NCI-H446 (cell line): Measurements from ENCODE around the gene UQCRC2.
"Not testable (repeated sequence)": the region's sequence is repeated elsewhere in the genome, so short reads cannot be mapped to it uniquely, and the experiment has no call there.

Experiments
- DNase-seq, 2 experiments: peaks; one replicate each; lab custom pipeline; 2025; lab: John Stamatoyannopoulos, UW

UQCRC2 gene

GRCh38 chr16:22010902-22011301, 57.7 kb downstream of the UQCRC2 start:
- no peak for DNase-seq

DNA sequence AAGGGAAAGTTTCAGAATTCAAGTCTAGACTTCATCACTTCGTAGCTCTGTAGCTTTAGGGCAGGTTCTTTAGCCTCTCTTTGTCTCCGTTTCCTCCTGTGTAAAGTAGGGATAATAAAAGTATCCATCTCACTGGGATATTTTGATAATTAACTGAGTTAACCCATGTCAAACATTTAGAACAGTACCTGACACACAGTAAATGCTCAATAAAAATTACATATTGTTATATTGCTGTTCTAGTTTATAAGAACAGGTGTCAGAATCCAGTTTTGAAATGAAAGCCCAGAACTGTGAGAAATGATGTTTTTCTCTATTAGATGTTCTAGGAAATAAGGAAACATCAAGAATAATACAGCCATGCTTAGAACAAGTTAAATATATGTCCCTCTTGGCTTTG, 59.1 kb downstream of the UQCRC2 start:
- DNase-seq, result no peak

GRCh38 chr16:22013486-22013885, 60.3 kb downstream of the UQCRC2 start:
- DNase-seq, result no peak

DNA sequence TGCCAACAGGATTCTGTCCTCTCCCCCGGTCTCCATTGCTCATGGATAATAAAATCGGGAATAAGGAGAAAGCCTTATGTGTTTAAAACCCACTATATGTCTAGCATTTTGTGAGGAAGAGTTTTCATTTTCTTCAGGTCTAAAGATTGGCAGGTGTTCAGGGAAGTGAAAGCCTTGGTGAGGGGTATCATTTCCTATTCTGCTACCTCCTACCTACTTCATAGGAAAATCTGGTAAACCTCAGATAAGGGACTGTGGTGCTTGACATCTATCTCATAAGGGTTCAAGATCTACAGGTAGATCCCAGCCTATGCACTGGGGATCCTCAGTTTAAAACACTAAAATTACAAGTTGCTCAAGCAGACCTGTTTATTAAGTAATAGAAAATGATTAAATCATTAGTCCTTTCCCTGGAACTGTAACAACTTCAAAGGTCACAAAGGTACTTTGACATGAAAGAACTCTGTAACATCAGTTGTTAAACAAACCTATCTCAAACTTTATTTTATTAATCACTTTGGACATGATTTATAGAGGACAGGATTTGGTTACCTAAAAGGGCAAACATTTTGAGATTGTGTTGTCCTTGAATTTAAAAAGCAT, 61.2 kb downstream of the UQCRC2 start:
- DNase-seq, result no peak

DNA sequence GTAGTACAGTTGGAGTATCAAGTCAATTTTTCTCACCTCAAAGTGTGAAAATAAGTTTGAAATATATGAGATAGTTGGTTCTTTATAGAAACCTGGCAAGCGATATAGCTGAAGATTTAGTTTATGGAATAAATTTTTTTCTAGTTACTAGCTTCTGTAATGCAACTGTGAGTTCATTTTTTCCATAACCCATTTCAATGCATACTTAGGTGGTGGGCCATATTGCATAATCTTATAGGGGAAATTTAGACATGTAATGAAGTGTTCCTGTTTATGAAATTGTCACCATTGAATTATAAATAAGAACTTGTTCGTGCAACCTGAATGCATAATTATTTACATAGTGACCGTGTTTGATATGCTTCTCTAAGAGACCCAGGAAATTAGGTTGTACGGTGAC, 63.8 kb downstream of the UQCRC2 start:
- DNase-seq, result no peak

DNA sequence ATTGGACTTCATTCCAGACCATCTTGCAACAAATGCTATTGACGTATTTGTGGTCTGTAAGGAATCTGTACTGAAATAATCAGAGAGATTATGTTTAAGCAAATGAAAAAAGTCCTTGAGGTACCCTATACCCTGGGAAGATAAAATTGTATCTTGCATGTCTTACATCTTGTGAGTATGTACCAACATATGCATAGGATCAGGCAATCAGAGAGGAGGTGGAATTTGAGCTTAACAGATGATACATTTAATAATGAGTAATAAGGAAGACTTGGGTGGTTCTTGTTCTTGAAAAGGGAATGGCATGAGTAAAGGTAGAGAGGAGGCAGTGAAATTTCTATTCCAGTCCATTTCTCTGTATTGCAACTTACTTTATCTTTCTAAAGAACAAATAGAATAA, 65.4 kb downstream of the UQCRC2 start:
- DNase-seq, result no peak

GRCh38 chr16:22022151-22022550, 69.0 kb downstream of the UQCRC2 start:
- DNase-seq, result no peak

DNA sequence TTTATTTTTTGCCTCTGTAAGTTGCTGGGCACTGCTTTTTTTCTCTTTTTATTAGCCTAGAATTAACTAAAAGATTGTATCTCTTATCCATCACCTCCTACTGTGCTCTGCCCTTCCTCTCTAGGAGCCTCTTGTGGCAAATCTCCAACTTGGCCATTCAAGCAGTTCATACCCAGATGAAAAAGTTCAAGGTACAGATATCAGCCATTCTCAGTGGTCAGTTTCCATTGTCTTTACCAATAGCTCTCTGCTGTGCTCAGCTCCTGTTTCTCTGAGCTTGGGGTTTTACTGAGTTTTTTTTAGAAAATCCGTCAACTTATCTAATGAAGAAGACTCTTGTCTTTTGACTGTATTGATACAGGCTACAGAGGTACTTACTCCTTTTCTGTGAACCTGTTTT, 70.3 kb downstream of the UQCRC2 start:
- DNase-seq, result no peak

GRCh38 chr16:22024785-22025184, 71.6 kb downstream of the UQCRC2 start:
- not testable (repeated sequence) for DNase-seq

DNA sequence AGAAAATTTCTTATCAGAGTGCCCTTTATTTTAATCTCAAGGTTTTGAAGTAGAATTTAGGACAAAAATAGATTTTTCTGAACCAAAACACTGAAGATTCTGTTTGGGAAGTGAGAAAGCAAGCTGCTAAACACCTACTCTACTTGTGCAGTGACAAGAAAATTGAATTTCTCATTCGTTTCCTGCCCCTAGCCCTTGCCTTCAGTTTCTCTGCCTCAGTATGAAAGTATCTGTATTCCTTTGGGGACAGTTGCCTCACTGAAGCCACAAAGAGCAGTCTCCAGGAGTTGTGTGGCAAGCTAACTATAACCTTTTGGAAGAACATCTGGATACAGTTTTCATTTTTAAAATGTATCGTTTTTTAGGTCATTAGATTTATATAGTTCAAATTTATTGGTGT, 74.5 kb downstream of the UQCRC2 start:
- no peak for DNase-seq

- no peak for DNase-seq
Observed at GRCh38 chr16:22029632-22030031, 76.5 kb downstream of the UQCRC2 start.

DNA sequence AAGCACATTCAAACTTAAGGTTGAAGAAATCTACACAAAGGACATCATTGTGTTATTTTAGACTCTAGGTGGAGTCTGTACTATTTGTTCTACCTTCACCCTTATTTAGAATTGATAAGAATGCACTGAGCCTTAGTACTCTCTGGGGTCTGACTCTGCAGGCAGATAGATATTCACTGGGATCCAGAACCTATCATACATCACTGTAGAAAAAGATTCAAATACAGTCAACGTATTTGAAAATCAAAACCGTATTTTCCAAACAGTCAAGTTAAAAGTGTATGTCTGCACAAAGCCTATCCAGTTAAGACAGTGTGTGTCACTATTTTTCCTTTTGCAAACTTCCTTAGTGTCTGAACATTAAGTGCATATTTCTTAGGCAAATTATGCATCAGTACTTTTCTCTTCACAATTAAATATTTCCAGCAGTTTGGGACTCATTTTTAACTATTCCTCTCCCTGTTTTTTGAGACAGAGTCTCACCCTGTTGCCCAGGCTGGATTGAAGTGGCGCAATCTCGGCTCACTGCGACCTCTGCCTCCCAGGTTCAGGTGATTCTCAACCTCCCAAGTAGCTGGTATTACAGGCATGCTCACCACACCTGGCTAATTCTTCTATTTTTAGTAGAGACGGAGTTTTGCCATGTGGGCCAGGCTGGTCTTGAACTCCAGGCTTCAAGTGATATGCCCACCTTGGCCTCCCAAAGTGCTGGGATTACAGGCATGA, 77.1 kb downstream of the UQCRC2 start:
- DNase-seq, result no peak

- no peak for DNase-seq
Observed at GRCh38 chr16:22031483-22032083, 78.4 kb downstream of the UQCRC2 start.
